GM15510 (cell line): ENCODE results near the gene EIF4E2.

ENCODE experiments used
- POLR2A ChIP-seq: IDR thresholded peaks from 3 replicates; pipeline ENCODE4 v1.6.1; 2011; ENCODE audit warnings: borderline replicate concordance; ENCODE audit not compliant: insufficient read length; ENCODE audit errors: extremely low read depth

The EIF4E2 gene

DNA sequence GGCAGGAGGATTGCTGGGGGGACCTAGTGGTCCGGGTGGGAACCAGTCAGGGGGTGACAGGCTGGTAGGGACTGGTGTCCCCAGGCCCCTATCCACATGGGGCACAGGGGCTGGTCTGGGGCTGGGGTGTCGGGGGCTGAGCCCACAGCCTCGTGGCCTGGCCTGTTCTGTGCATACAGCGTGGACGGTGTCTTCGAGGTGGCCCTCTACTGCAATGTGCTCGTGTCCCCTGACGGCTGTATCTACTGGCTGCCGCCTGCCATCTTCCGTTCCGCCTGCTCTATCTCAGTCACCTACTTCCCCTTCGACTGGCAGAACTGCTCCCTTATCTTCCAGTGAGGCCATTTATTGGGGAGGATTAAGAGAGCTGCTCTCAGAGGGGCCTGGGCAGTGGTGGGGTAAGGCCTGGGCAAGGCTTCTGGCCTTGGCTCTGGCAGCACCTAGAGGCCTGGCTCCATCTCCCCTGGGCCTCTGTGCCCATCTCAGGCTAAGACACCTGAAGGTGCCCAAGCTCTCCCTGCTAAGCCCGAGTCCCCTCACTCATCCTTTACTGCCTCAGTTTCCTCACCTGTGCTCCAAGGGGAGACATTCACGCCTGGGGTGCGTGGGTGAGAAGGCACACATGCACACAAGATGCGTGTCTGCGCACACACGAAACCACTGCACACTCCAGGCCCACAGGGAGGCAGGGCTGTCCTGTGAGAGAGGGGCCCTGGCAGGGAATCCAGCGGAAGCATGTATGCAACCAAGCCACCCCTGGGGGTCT, 9.1 kb upstream of the EIF4E2 start:
- no peak for TF ChIP-seq POLR2A

GRCh38 chr2:232541961-232542714, 8.4 kb upstream of the EIF4E2 start:
- TF ChIP-seq POLR2A: no peak

DNA sequence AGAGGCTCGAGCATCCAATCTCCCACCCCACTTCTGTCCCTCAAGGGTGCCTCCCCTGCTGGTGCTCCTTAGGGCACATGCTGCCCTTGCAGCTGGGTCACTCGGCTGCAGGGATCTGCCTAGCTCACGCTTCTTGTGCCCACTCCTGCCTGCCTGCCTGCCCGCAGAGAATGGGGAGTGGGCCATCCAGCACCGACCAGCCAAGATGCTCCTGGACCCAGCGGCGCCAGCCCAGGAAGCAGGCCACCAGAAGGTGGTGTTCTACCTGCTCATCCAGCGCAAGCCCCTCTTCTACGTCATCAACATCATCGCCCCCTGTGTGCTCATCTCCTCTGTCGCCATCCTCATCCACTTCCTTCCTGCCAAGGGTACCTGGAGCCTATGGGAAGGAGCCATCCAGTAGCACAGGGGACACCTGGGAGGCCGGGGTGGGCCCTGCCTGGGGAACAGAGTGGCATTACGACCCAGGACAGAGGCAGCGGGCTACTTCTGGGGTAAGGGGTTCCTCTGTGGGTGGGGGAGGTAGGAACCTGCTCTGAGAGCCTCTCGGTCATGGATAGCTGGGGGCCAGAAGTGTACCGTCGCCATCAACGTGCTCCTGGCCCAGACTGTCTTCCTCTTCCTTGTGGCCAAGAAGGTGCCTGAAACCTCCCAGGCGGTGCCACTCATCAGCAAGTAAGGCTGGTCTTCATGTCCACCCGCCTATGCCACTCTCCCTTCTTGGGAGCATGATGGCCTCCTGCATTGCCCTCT, 7.6 kb upstream of the EIF4E2 start:
- no peak for TF ChIP-seq POLR2A

- TF ChIP-seq POLR2A: no peak
Measured at GRCh38 chr2:232543491-232543890, 7.0 kb upstream of the EIF4E2 start.

GRCh38 chr2:232543928-232544631, 6.4 kb upstream of the EIF4E2 start:
- no peak for TF ChIP-seq POLR2A

GRCh38 chr2:232544674-232545073, 5.8 kb upstream of the EIF4E2 start:
- no peak for TF ChIP-seq POLR2A

GRCh38 chr2:232545511-232546375, 4.7 kb upstream of the EIF4E2 start:
- TF ChIP-seq POLR2A: no peak

GRCh38 chr2:232547991-232548390, 2.5 kb upstream of the EIF4E2 start:
- TF ChIP-seq POLR2A: no peak

- no peak for TF ChIP-seq POLR2A
Measured at GRCh38 chr2:232549655-232550353, 685 bp upstream of the EIF4E2 start.

DNA sequence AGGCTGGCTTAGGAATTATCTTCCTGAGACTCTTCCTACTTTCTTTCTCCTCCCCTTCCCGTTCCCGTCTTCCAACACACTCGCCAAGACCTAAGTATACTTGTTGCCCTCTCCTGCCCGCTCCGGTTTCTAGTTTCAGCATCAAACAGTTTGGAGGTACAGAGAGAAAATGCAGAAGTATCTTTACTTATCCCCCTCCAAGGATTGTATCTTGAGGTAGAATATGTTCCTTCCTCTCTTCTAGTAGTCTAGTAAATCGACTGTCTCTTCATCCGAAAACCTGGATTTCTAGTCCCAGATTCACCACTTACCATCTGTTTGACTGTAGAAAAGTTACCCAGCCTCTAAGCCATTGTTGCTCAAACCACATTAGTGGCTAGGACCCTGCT, 755 bp downstream of the EIF4E2 start:
- TF ChIP-seq POLR2A: no peak

GRCh38 chr2:232551776-232552175, 1.3 kb downstream of the EIF4E2 start:
- no peak for TF ChIP-seq POLR2A

GRCh38 chr2:232556426-232556825, 5.9 kb downstream of the EIF4E2 start:
- TF ChIP-seq POLR2A: no peak

DNA sequence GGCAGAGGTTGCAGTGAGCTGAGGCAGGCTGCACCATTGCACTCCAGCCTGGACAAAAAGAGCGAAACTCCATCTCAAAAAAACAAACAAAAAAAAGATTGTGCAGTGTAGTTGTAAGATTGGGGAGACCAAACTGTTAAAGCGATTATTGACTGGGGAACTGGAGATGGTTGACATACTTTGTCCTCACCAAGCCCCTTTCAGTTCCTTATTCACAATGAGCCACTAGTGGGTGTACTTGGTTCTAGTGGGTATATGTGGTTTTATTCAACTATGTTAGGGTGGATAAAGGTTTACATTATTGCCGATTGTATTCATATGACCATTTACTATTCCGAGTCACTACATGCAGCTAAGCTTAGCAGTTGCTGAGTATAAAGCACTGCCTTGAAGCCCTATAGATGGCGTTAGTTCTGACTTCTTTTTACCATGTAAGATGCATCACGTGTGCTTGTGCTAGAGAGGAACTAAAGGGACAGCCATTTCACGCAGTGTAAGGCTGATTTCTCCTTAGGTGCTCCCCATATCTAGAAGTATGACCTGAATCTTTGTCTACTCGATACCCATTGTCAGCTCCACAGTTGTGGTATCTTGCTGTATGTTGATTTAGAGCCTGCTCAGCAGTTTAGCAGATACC, 12.1 kb downstream of the EIF4E2 start:
- no peak for TF ChIP-seq POLR2A

- no peak for TF ChIP-seq POLR2A
Measured at GRCh38 chr2:232563580-232563979, 13.1 kb downstream of the EIF4E2 start.

GRCh38 chr2:232567721-232568120, 17.2 kb downstream of the EIF4E2 start:
- no peak for TF ChIP-seq POLR2A
